Nucleus accumbens (tissue), 56 donors: ENCODE measurements around the gene CNIH2.
A peak's percentile ranks its signal among the peaks of the same experiment; 100 is the strongest.

Source experiments
- DNase-seq, 56 donors: peaks; one replicate each; lab custom pipeline; 2025; lab: John Stamatoyannopoulos, UW

CNIH2 gene

GRCh38 chr11:66326261-66327111 lies 48.5 kb downstream of the CNIH2 start:
- peak in 1 of 56 donors; percentile 15 for DNase-seq

DNA sequence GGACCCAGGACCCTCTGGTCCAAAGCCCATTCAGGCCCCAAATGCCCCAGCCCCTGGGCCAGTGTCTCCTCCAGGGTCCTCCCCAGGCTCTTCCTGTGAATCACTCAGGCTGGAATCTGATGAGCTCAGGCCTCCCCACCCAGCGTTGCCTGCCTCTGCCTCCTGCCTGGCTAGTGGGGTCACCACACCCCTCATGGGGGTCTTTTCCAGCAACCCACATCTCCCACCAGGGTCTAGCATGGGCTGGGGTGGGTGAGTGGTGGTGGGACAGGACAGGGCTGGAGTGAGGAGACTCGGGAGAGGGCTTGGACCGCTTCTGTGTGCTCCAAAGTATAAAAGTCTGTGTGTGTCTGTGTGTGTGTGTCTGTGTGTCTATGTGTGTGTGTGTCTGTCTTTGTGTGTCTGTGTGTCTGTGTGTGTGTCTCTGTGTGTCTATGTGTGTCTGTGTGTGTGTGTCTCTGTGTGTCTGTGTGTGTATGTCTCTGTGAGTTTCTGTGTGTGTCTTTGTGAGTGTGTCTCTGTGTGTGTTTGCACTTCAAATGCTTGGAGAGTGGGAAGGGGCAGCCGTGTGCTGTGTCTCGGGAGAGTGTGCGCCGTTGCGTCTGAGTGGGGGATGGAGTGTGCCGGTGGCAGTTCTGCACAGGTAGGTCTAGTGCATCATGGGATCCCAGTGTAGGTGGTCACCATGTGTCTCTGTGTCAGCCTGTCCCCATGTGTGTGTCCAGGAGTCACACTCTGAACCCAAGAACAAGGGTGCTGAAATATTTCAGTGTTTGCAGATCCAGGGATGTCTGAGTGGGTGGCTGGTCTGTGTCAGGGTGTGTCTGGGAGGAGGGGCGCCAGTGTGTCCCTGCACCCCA lies 49.4 kb downstream of the CNIH2 start:
- DNase-seq = no peak

DNA sequence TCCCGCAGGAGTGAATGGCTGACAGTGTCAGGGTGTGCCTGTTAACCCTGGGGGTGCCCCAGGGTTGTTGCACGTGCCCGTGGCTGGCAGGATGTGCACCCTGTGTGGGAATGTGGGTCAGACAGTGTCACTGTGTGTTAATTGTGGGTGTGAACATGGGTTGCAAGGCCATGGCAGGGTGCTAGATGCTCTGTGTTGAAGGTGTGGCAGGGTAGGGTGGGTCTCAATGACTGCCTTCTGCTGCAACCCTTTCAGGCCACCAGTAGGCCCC lies 50.0 kb downstream of the CNIH2 start:
- DNase-seq = no peak

- DNase-seq = peak in 50 of 56 donors; percentile 20 to 82 (median 58)
Measured at GRCh38 chr11:66328302-66329144, 50.5 kb downstream of the CNIH2 start.

- no peak for DNase-seq
Measured at GRCh38 chr11:66329165-66329673, 51.2 kb downstream of the CNIH2 start.

GRCh38 chr11:66330931-66331330 lies 53.0 kb downstream of the CNIH2 start:
- no peak for DNase-seq

DNA sequence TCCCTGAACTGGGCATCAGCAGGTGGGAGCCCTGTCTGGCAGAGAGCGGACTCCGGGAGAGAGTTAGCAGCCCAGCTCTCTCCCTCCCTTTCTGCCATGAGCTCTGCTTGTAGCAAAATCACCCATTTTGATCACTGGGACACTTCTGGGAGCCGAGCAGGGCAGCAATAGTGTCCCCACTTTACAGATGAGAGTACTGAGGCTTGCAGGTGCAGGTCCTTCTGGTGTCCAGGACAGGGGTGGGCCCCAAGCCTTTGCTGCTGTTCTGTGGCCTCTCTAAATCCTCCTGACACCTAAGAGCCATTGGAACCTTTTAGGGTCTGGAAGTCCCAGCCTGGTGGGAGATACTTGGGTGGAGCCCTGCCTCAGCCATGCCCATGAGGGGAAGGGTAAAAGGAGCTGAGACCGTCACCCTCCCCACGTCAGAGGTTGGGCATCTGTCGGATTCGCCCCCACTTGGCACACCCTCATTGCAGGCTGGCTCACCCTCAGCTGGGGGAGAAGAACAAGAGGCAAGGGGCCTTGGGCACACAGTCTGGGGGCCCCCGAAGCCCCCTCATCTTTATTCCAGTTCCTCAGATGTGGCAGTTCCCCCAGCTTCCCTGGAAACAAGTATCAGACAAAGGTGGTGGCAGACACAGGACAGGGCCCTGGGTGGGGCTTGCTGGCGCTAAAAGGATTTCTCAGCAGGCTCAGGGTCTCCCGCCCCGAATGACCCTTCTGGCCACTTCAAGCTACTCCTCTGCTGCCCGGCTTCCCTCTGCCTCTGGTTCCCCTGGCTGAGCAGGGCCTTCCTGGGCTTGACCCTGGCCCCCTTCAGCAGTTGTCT lies 53.8 kb downstream of the CNIH2 start:
- DNase-seq = no peak

- no peak for DNase-seq
Measured at GRCh38 chr11:66332371-66333219, 54.6 kb downstream of the CNIH2 start.

DNA sequence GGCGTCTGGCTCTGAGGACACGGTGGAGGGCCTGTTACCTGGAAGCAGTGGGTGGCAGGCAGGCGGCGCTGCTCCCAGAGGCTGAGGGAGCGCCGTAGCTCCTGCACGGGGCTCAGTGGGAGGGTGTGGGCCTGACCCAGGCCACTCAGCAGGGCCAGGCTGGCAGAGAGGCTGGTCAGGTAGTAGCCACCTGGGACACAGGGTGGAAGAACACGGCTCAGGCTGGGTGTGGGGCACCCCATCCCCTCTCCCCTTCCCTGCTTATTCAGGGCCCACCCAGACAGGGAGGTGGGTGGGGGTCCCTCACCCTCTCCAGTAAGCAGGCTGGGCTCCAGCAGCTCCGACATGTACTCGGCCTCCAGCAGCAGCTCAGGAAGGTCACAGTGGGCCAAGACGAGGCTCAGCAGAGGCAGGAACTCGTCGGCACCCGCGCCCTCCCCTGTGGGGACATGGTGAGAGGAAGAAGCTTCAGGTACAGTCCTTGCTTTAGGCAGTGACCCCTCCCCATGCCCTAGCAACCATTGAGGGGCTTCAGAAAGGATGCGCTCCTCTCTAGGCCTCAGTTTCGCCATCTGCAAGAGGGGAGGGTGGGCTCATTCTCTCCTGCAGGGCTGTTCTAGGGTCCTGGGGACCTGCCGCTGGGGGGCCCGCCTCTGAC lies 55.4 kb downstream of the CNIH2 start:
- no peak for DNase-seq
